Central memory CD8-positive, alpha-beta T cell (primary cell): ENCODE measurements around the gene ENPP7.

Experiments
- ATAC-seq: fragments of 150-1000 bp; cut with Tn5 transposase; replicated peaks from 2 replicates; pipeline ENCODE4 v1.10.0; 2022; ENCODE audit warnings: mild to moderate bottlenecking, moderate FRiP score, moderate number of reproducible peaks; ENCODE audit not compliant: poor library complexity, severe bottlenecking; ENCODE audit errors: extremely low read depth
- DNase-seq, 2 donors: peaks; one replicate each; pipeline ENCODE4 v3.0.0; 2021; ENCODE audit warnings: low spot score in 2 of 2
- H3K27ac Mint-ChIP-seq: one replicate; pipeline ENCODE4 v1.8.0; 2022; ENCODE audit warnings: low read depth, mild to moderate bottlenecking, moderate library complexity, mixed read lengths
- H3K27me3 Mint-ChIP-seq: one replicate; pipeline ENCODE4 v1.8.0; 2022; ENCODE audit warnings: mixed read lengths
- H3K36me3 Mint-ChIP-seq: one replicate; pipeline ENCODE4 v1.8.0; 2022; ENCODE audit warnings: mild to moderate bottlenecking, moderate library complexity, mixed read lengths; ENCODE audit not compliant: insufficient read depth
- H3K4me1 Mint-ChIP-seq: one replicate; pipeline ENCODE4 v1.8.0; 2022; ENCODE audit warnings: mixed read lengths
- H3K4me3 Mint-ChIP-seq: one replicate; pipeline ENCODE4 v1.8.0; 2022; ENCODE audit warnings: mild to moderate bottlenecking, moderate library complexity, mixed read lengths
- H3K9me3 Mint-ChIP-seq: one replicate; pipeline ENCODE4 v1.8.0; 2022; ENCODE audit warnings: mixed read lengths

Gene ENPP7

GRCh38 chr17:79695293-79695790 is 35.4 kb upstream of the ENPP7 start:
- peaks cover 66% of the 10 kb centered on the region for H3K27me3 Mint-ChIP-seq
- DNase-seq (no peak), ATAC-seq (no peak)
- H3K4me3 Mint-ChIP-seq, result no peak overlapping the region
- no peaks in the 10 kb centered on the region for H3K9me3 Mint-ChIP-seq
- H3K27ac Mint-ChIP-seq, result no peak overlapping the region
- no peaks in the 10 kb centered on the region for H3K4me1 Mint-ChIP-seq
- peaks cover 1% of the 10 kb centered on the region for H3K36me3 Mint-ChIP-seq

- Mint-ChIP-seq H3K27ac (no peak overlapping the region), H3K36me3 (peaks cover 1% of the 10 kb centered on the region), H3K4me1 (no peaks in the 10 kb centered on the region), H3K27me3 (peaks cover 62% of the 10 kb centered on the region), H3K4me3 (no peak overlapping the region), H3K9me3 (no peaks in the 10 kb centered on the region)
- ATAC-seq (no peak), DNase-seq (no peak)
Measured at GRCh38 chr17:79695797-79696609, 34.7 kb upstream of the ENPP7 start.

- Mint-ChIP-seq H3K27me3 (peaks cover 62% of the 10 kb centered on the region), H3K4me1 (no peaks in the 10 kb centered on the region), H3K27ac (no peak overlapping the region), H3K36me3 (peaks cover 1% of the 10 kb centered on the region), H3K9me3 (no peaks in the 10 kb centered on the region), H3K4me3 (no peak overlapping the region)
- DNase-seq (no peak), ATAC-seq (no peak)
Measured at GRCh38 chr17:79696610-79696982, 34.1 kb upstream of the ENPP7 start.

- H3K9me3 Mint-ChIP-seq, result no peaks in the 10 kb centered on the region
- peaks cover 1% of the 10 kb centered on the region for H3K36me3 Mint-ChIP-seq
- H3K27me3 Mint-ChIP-seq, result peaks cover 49% of the 10 kb centered on the region
- H3K27ac Mint-ChIP-seq, result no peak overlapping the region
- DNase-seq, result no peak
- ATAC-seq, result no peak
- H3K4me3 Mint-ChIP-seq, result no peak overlapping the region
- no peaks in the 10 kb centered on the region for H3K4me1 Mint-ChIP-seq
Measured at GRCh38 chr17:79698146-79698846, 32.4 kb upstream of the ENPP7 start.

- no peak overlapping the region for H3K4me3 Mint-ChIP-seq
- DNase-seq (no peak), ATAC-seq (no peak)
- H3K4me1 Mint-ChIP-seq, result no peaks in the 10 kb centered on the region
- H3K9me3 Mint-ChIP-seq, result no peaks in the 10 kb centered on the region
- peaks cover 36% of the 10 kb centered on the region for H3K27me3 Mint-ChIP-seq
- H3K36me3 Mint-ChIP-seq, result peaks cover 1% of the 10 kb centered on the region
- H3K27ac Mint-ChIP-seq, result no peak overlapping the region
Measured at GRCh38 chr17:79699386-79700036, 31.2 kb upstream of the ENPP7 start.

GRCh38 chr17:79700592-79700991 is 30.2 kb upstream of the ENPP7 start:
- ATAC-seq, result no peak
- no peak overlapping the region for H3K4me3 Mint-ChIP-seq
- DNase-seq, result no peak
- H3K4me1 Mint-ChIP-seq, result no peaks in the 10 kb centered on the region
- H3K9me3 Mint-ChIP-seq, result no peaks in the 10 kb centered on the region
- H3K27me3 Mint-ChIP-seq, result peaks cover 26% of the 10 kb centered on the region
- H3K36me3 Mint-ChIP-seq, result peaks cover 1% of the 10 kb centered on the region
- no peak overlapping the region for H3K27ac Mint-ChIP-seq

GRCh38 chr17:79702034-79702433 is 28.7 kb upstream of the ENPP7 start:
- peaks cover 12% of the 10 kb centered on the region for H3K27me3 Mint-ChIP-seq
- DNase-seq, result no peak
- no peak for ATAC-seq
- H3K4me3 Mint-ChIP-seq, result no peak overlapping the region
- H3K4me1 Mint-ChIP-seq, result no peaks in the 10 kb centered on the region
- H3K27ac Mint-ChIP-seq, result no peak overlapping the region
- no peaks in the 10 kb centered on the region for H3K9me3 Mint-ChIP-seq
- peaks cover 1% of the 10 kb centered on the region for H3K36me3 Mint-ChIP-seq

GRCh38 chr17:79702550-79703236 is 28.1 kb upstream of the ENPP7 start:
- Mint-ChIP-seq H3K9me3 (no peaks in the 10 kb centered on the region), H3K4me1 (no peaks in the 10 kb centered on the region), H3K4me3 (no peak overlapping the region), H3K27me3 (peaks cover 5% of the 10 kb centered on the region), H3K27ac (no peak overlapping the region), H3K36me3 (peaks cover 1% of the 10 kb centered on the region)
- DNase-seq, result no peak
- no peak for ATAC-seq

GRCh38 chr17:79704691-79705090 is 26.1 kb upstream of the ENPP7 start:
- no peak overlapping the region for H3K4me3 Mint-ChIP-seq
- H3K9me3 Mint-ChIP-seq, result no peaks in the 10 kb centered on the region
- H3K36me3 Mint-ChIP-seq, result no peaks in the 10 kb centered on the region
- no peaks in the 10 kb centered on the region for H3K4me1 Mint-ChIP-seq
- H3K27ac Mint-ChIP-seq, result no peak overlapping the region
- DNase-seq (no peak), ATAC-seq (no peak)
- no peaks in the 10 kb centered on the region for H3K27me3 Mint-ChIP-seq

GRCh38 chr17:79705674-79706073 is 25.1 kb upstream of the ENPP7 start:
- Mint-ChIP-seq H3K36me3 (no peaks in the 10 kb centered on the region), H3K4me3 (no peak overlapping the region)

GRCh38 chr17:79706931-79707850 is 23.6 kb upstream of the ENPP7 start:
- H3K27ac Mint-ChIP-seq, result no peak overlapping the region
- H3K4me3 Mint-ChIP-seq, result no peak overlapping the region
- H3K4me1 Mint-ChIP-seq, result no peaks in the 10 kb centered on the region
- H3K27me3 Mint-ChIP-seq, result peaks cover 9% of the 10 kb centered on the region
- ATAC-seq, result no peak
- DNase-seq, result no peak
- H3K36me3 Mint-ChIP-seq, result no peaks in the 10 kb centered on the region
- H3K9me3 Mint-ChIP-seq, result no peaks in the 10 kb centered on the region

More at GRCh38 chr17:79705674-79706073, 25.1 kb upstream of the ENPP7 start:
- Mint-ChIP-seq H3K27ac (no peak overlapping the region), H3K9me3 (no peaks in the 10 kb centered on the region), H3K4me1 (no peaks in the 10 kb centered on the region), H3K27me3 (no peaks in the 10 kb centered on the region)
- DNase-seq (no peak), ATAC-seq (no peak)
